ENCODE data around the gene ADPGK. TPM values are rescaled to one million over a fixed set of nuclear protein-coding genes. Genes with fewer than 3 reads are reported as not detected.

Gene ADPGK
- 50.3 and 54.9 TPM in 2 replicates for total RNA-seq

GRCh38 chr15:72783640-72784455, at the start of gene ADPGK:
ADPGK (minus strand) TSS chr15:72783758; CDS start chr15:72783691, 67 bp downstream.

Other genes with a start within 250 kb of the ADPGK start
- gene GOLGA6B, start 129.1 kb downstream of the ADPGK start, total RNA-seq: not detected in 2 replicates
- gene HIGD2B, start 97.6 kb downstream of the ADPGK start, total RNA-seq: not detected in 2 replicates
- 10.9 and 15.1 TPM in 2 replicates for gene BBS4, start 97.6 kb downstream of the ADPGK start, total RNA-seq

Measured in subcutaneous preadipocyte (primary cell).